ENCODE data around the gene ABCB9. TPM values are rescaled to one million over a fixed set of nuclear protein-coding genes. Genes with fewer than 3 reads are reported as not detected.

Gene ABCB9
- total RNA-seq, 1 experiment from 2014 or later: 9.6 TPM

- no peak for DNase-seq (ENCODE audit: low read depth)
Measured at GRCh38 chr12:122994781-122995502, 28.7 kb upstream of the ABCB9 start.

GRCh38 chr12:122994140-122994675 is 27.9 kb upstream of the ABCB9 start:
- DNase-seq (ENCODE audit: low read depth): no peak

GRCh38 chr12:122992386-122992785 is 26.1 kb upstream of the ABCB9 start:
- no peak for DNase-seq (ENCODE audit: low read depth)

- no peak for DNase-seq (ENCODE audit: low read depth)
Measured at GRCh38 chr12:122991623-122992275, 25.5 kb upstream of the ABCB9 start.

GRCh38 chr12:122990961-122991622 is 24.8 kb upstream of the ABCB9 start:
- no peak for DNase-seq (ENCODE audit: low read depth)

- no peak for DNase-seq (ENCODE audit: low read depth)
Measured at GRCh38 chr12:122990561-122990960, 24.3 kb upstream of the ABCB9 start.

- DNase-seq (ENCODE audit: low read depth): no peak
Measured at GRCh38 chr12:122989874-122990419, 23.7 kb upstream of the ABCB9 start.

- DNase-seq (ENCODE audit: low read depth): no peak
Measured at GRCh38 chr12:122989225-122989839, 23.1 kb upstream of the ABCB9 start.

- no peak for DNase-seq (ENCODE audit: low read depth)
Measured at GRCh38 chr12:122988612-122989212, 22.4 kb upstream of the ABCB9 start.

- DNase-seq (ENCODE audit: low read depth): no peak
Measured at GRCh38 chr12:122988036-122988435, 21.8 kb upstream of the ABCB9 start.

- DNase-seq (ENCODE audit: low read depth): no peak
Measured at GRCh38 chr12:122987086-122987951, 21.1 kb upstream of the ABCB9 start.

GRCh38 chr12:122986258-122986871 is 20.1 kb upstream of the ABCB9 start:
- no peak for DNase-seq (ENCODE audit: low read depth)

GRCh38 chr12:122985338-122986257 is 19.3 kb upstream of the ABCB9 start:
- no peak for DNase-seq (ENCODE audit: low read depth)

- DNase-seq (ENCODE audit: low read depth): no peak
Measured at GRCh38 chr12:122984612-122985337, 18.5 kb upstream of the ABCB9 start.

- no peak for DNase-seq (ENCODE audit: low read depth)
Measured at GRCh38 chr12:122983789-122984515, 17.7 kb upstream of the ABCB9 start.

- no peak for DNase-seq (ENCODE audit: low read depth)
Measured at GRCh38 chr12:122982963-122983788, 16.9 kb upstream of the ABCB9 start.

- DNase-seq (ENCODE audit: low read depth): no peak
Measured at GRCh38 chr12:122982477-122982815, 16.2 kb upstream of the ABCB9 start.
